Keratinocyte (primary cell): ENCODE measurements around the gene MAGI2. TPM values are rescaled to one million over a fixed set of nuclear protein-coding genes. Genes with fewer than 3 reads are reported as not detected.

Experiments used
- DNase-seq: peaks from one replicate; pipeline ENCODE4 v3.0.0-alpha.2; 2011; ENCODE audit warnings: low read depth, missing footprints, low spot score
- FAIRE-seq: peaks from 2 replicates; lab custom pipeline; 2011; peaks lifted over from hg19 to GRCh38; lab: Jason Lieb, UNC
- H2AFZ ChIP-seq: 2 replicates; pipeline ENCODE4 v1.6.0; 2012; ENCODE audit warnings: low read length, control low read depth, inconsistent platforms; ENCODE audit not compliant: control insufficient read depth
- H3K27ac ChIP-seq: 2 replicates; pipeline ENCODE4 v1.5.1; 2011; ENCODE audit warnings: low read length; ENCODE audit not compliant: control insufficient read depth, insufficient read depth
- H3K27me3 ChIP-seq: 3 replicates; pipeline ENCODE4 v1.6.0; 2011; ENCODE audit warnings: low read length; ENCODE audit not compliant: control insufficient read depth, insufficient read depth; ENCODE audit errors: extremely low read depth
- H3K36me3 ChIP-seq, 2 experiments: 2 replicates in 1 of 2; 3 replicates in 1 of 2; pipeline ENCODE4 v1.5.1; 2011; ENCODE audit warnings: low read length in 2 of 2, mild to moderate bottlenecking in 1 of 2; ENCODE audit not compliant: control insufficient read depth in 2 of 2, insufficient read depth in 2 of 2; ENCODE audit errors: extremely low read depth in 1 of 2
- H3K4me1 ChIP-seq: 3 replicates; pipeline ENCODE4 v1.5.1; 2011; ENCODE audit warnings: low read length; ENCODE audit not compliant: control insufficient read depth, insufficient read depth; ENCODE audit errors: extremely low read depth
- H3K4me2 ChIP-seq: 3 replicates; pipeline ENCODE4 v1.6.0; 2011; ENCODE audit warnings: low read depth, low read length; ENCODE audit not compliant: control insufficient read depth, insufficient read depth; ENCODE audit errors: extremely low read depth
- H3K4me3 ChIP-seq, 3 experiments: fragments of 200-600 bp in 1 of 3; sonication (generic) in 1 of 3; 2 replicates in 2 of 3; 3 replicates in 1 of 3; pipeline ENCODE4 v1.5.1; 2011 to 2016; ENCODE audit warnings: low read length in 3 of 3, mild to moderate bottlenecking in 3 of 3, control low read depth in 2 of 3, inconsistent platforms in 1 of 3, low read depth in 1 of 3, mixed read lengths in 1 of 3, mixed run types in 1 of 3, moderate library complexity in 1 of 3; ENCODE audit not compliant: control insufficient read depth in 2 of 3, insufficient read depth in 2 of 3; ENCODE audit errors: extremely low read depth in 1 of 3
- H3K79me2 ChIP-seq: 2 replicates; pipeline ENCODE4 v1.6.0; 2012; ENCODE audit warnings: low read length; ENCODE audit not compliant: control insufficient read depth, insufficient read depth
- H3K9ac ChIP-seq: 3 replicates; pipeline ENCODE4 v1.6.0; 2011; ENCODE audit warnings: low read length; ENCODE audit not compliant: control insufficient read depth, insufficient read depth; ENCODE audit errors: extremely low read depth
- H3K9me1 ChIP-seq: 3 replicates; pipeline ENCODE4 v1.6.0; 2011; ENCODE audit warnings: low read length; ENCODE audit not compliant: control insufficient read depth, insufficient read depth; ENCODE audit errors: extremely low read depth
- H3K9me3 ChIP-seq: 2 replicates; pipeline ENCODE4 v1.5.1; 2012; ENCODE audit warnings: low read depth, low read length; ENCODE audit not compliant: control insufficient read depth
- H4K20me1 ChIP-seq: 3 replicates; pipeline ENCODE4 v1.6.0; 2011; ENCODE audit warnings: low read length; ENCODE audit not compliant: control insufficient read depth, insufficient read depth; ENCODE audit errors: extremely low read depth
- CTCF ChIP-seq, 3 experiments: IDR thresholded peaks in 1 of 3; conservative IDR thresholded peaks in 1 of 3; optimal IDR thresholded peaks in 1 of 3; 2 replicates in 2 of 3; 3 replicates in 1 of 3; pipeline versions ENCODE3 to v1.5.1; 2011; ENCODE audit warnings: low read length in 3 of 3, mild to moderate bottlenecking in 3 of 3, moderate library complexity in 2 of 3, control low read depth in 1 of 3, inconsistent platforms in 1 of 3; ENCODE audit not compliant: insufficient read depth in 2 of 3; ENCODE audit errors: extremely low read depth in 1 of 3
- EZH2 ChIP-seq: IDR thresholded peaks from one replicate; pipeline ENCODE4 v1.6.1; 2012; ENCODE audit warnings: inconsistent platforms, mild to moderate bottlenecking, low read length, moderate library complexity
- dilution Hi-C: fragments of 300-500 bp; cut with MboI; formaldehyde crosslinking; loops from one replicate; pipeline ENCODE4 v1.7.0; 2020; ENCODE audit warnings: low sequenced_read_pairs; ENCODE audit not compliant: extremely low pct_ligation_motif_present
- polyA plus RNA-seq, 5 experiments: library from polyadenylated mRNA; depleted of rRNA in 3 of 5; stranded (reverse) in 3 of 5; stranded (forward) in 1 of 5; unstranded in 1 of 5; fragments of >200 nt; gene quantifications; 1 replicate in 1 of 5; 2 replicates in 3 of 5; 3 replicates in 1 of 5; pipeline versions ENCODE4 v1.2.1 to v1.2.3, GENCODE V29; 2011 to 2012; ENCODE audit warnings: missing spikeins in 2 of 5, low read depth in 1 of 5, low replicate concordance in 1 of 5

Gene MAGI2
- polyA plus RNA-seq, 1 donor (not counting 4 experiments of a cell fraction or from before 2014, with no cell fraction given), result 0.07 TPM

- no peak for FAIRE-seq
Observed at GRCh38 chr7:78153285-78153684, 1300.2 kb downstream of the MAGI2 start.

GRCh38 chr7:78151229-78151628 lies 1302.2 kb downstream of the MAGI2 start:
- DNase-seq, result no peak
- Histone ChIP-seq H3K9me3 (no peaks in the 10 kb centered on the region), H3K27me3 (no peaks in the 10 kb centered on the region), H3K4me1 (no peaks in the 10 kb centered on the region), H3K79me2 (no peaks in the 10 kb centered on the region), H3K4me3 (no peak overlapping the region), H3K9me1 (no peaks in the 10 kb centered on the region), H4K20me1 (no peaks in the 10 kb centered on the region), H3K36me3 (no peaks in the 10 kb centered on the region), H3K9ac (no peak overlapping the region), H2AFZ (no peak overlapping the region), H3K27ac (no peak overlapping the region), H3K4me2 (no peak overlapping the region)
- dilution Hi-C loops, result no loop called here
- no peak for TF ChIP-seq EZH2
- TF ChIP-seq CTCF (optimal IDR thresholded peaks at IDR 0.05 in 1 of 3, IDR thresholded peaks at IDR 0.05 in 1 of 3, conservative IDR thresholded peaks at IDR 0.05 in 1 of 3; ENCODE audit: extremely low read depth in 1 of 3, insufficient read depth in 2 of 3, low read length in 3 of 3), result no peak
- no peak for FAIRE-seq

More at GRCh38 chr7:78153285-78153684, 1300.2 kb downstream of the MAGI2 start:
- TF ChIP-seq EZH2 (no peak), CTCF (optimal IDR thresholded peaks at IDR 0.05 in 1 of 3, IDR thresholded peaks at IDR 0.05 in 1 of 3, conservative IDR thresholded peaks at IDR 0.05 in 1 of 3; ENCODE audit: extremely low read depth in 1 of 3, insufficient read depth in 2 of 3, low read length in 3 of 3) (no peak)
- no peak overlapping the region for H3K4me3 ChIP-seq
- no peaks in the 10 kb centered on the region for H3K36me3 ChIP-seq
- H3K4me2 ChIP-seq, result no peak overlapping the region
- H3K4me1 ChIP-seq, result no peaks in the 10 kb centered on the region
- H2AFZ ChIP-seq, result no peak overlapping the region
- no peaks in the 10 kb centered on the region for H3K79me2 ChIP-seq
- H3K27ac ChIP-seq, result no peak overlapping the region
- no peaks in the 10 kb centered on the region for H4K20me1 ChIP-seq
- H3K27me3 ChIP-seq, result no peaks in the 10 kb centered on the region
- H3K9me3 ChIP-seq, result no peaks in the 10 kb centered on the region
- no peak overlapping the region for H3K9ac ChIP-seq
- DNase-seq, result no peak
- dilution Hi-C loops, result no loop called here
- H3K9me1 ChIP-seq, result no peaks in the 10 kb centered on the region
